ENCODE data around the gene AKR1B1.
"Not testable (repeated sequence)": the region's sequence is repeated elsewhere in the genome, so short reads cannot be mapped to it uniquely, and the experiment has no call there.

Gene AKR1B1

GRCh38 chr7:134458806-134459698 lies at the start of gene AKR1B1:
TSS of gene AKR1B1 (minus strand) at chr7:134459100. CDS start at chr7:134459062, 38 bp downstream.
- peak; percentile 61 to 67 for DNase-seq (ENCODE audit: low read depth in 2 of 2)

GRCh38 chr7:134505856-134506255 lies 47.0 kb upstream of the AKR1B1 start:
- no peak for DNase-seq (ENCODE audit: low read depth in 2 of 2)

DNA sequence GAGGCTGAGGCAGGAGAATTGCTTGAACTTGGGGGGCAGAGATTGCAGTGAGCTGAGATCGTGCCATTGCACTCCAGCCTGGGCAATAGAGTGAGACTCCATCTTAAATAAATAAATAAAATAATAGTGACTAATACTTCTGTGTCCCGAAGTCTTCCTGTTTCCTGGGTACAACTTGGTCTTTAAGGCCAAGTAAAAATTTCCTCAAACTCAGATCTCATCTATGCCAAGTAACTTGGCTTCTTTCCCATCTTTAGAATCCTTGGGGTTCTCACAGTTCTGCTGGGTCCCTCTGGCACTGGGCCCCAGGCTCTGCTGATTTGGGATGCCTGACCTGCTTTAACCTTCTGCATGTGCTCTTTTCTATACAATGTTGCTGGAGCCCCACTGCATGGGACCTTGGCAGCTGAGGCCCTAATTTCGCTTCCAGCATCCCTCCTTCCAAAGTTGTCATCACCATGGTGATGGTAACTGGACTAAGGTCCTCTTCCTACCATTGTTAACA lies 45.8 kb upstream of the AKR1B1 start:
- DNase-seq (ENCODE audit: low read depth in 2 of 2), result no peak

- DNase-seq (ENCODE audit: low read depth in 2 of 2), result no peak
Measured at GRCh38 chr7:134502463-134503371, 43.8 kb upstream of the AKR1B1 start.

- no peak for DNase-seq (ENCODE audit: low read depth in 2 of 2)
Measured at GRCh38 chr7:134500982-134501381, 42.1 kb upstream of the AKR1B1 start.

GRCh38 chr7:134500406-134500805 lies 41.5 kb upstream of the AKR1B1 start:
- DNase-seq (ENCODE audit: low read depth in 2 of 2), result no peak

DNA sequence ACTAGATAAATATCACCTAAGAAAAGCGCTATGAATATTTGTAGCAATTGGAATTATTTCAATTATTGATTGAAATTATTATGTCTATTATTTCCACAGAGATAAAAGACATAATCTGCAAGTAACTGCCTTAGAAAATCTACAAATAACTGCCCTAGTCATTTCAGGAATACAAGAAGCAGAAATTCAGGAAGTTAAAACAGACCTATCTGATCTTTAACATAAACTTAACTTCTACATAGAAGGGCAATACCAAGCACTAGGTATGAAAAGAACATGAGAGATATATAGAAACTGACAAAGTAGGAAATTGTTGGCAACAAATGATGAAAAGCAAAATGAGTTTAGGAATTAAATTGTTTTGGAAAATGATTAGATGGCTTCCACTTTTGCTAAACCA lies 36.6 kb upstream of the AKR1B1 start:
- DNase-seq (ENCODE audit: low read depth in 2 of 2), result no peak

- no peak for DNase-seq (ENCODE audit: low read depth in 2 of 2)
Measured at GRCh38 chr7:134493091-134493490, 34.2 kb upstream of the AKR1B1 start.

DNA sequence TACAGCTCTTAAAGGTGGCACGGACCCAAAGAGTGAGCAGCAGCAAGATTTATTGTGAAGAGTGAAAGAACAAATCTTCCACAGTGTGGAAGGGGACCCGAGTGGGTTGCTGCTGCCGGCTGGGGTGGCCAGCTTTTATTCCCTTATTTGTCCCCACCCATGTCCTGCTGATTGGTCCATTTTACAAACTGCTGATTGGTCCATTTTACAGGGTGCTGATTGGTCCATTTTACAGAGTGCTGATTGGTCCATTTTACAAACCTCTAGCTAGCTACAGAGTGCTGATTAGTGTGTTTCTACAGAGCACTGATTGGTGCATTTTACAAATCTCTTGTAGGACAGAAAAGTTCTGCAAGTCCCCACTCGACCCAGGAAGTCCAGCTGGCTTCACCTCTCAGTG lies 28.8 kb upstream of the AKR1B1 start:
- DNase-seq (ENCODE audit: low read depth in 2 of 2), result not testable (repeated sequence)

GRCh38 chr7:134485203-134485602 lies 26.3 kb upstream of the AKR1B1 start:
- no peak for DNase-seq (ENCODE audit: low read depth in 2 of 2)

- DNase-seq (ENCODE audit: low read depth in 2 of 2), result no peak
Measured at GRCh38 chr7:134483296-134483695, 24.4 kb upstream of the AKR1B1 start.

GRCh38 chr7:134482858-134483257 lies 24.0 kb upstream of the AKR1B1 start:
- DNase-seq (ENCODE audit: low read depth in 2 of 2), result no peak

GRCh38 chr7:134481167-134481566 lies 22.3 kb upstream of the AKR1B1 start:
- no peak for DNase-seq (ENCODE audit: low read depth in 2 of 2)

- DNase-seq (ENCODE audit: low read depth in 2 of 2), result no peak
Measured at GRCh38 chr7:134480730-134481129, 21.8 kb upstream of the AKR1B1 start.

DNA sequence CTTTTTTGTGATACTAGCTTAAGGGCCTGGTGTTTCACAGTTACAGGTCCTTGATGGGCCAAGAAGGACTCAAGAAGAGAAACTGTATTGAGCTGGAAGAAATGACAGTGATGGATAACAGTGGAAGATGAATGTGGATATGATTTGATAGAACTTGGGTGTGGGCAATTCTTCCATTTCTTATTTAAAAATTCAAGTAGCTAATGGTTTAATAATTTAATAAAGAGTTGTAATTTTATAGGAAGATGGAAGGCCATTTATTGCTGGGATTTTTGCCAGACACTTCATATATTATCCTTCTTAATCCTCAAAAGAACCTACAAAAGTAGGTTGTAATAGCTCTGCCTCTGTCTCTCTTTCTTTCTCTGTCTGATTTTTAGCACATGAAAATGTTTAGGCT lies 21.3 kb upstream of the AKR1B1 start:
- no peak for DNase-seq (ENCODE audit: low read depth in 2 of 2)

DNA sequence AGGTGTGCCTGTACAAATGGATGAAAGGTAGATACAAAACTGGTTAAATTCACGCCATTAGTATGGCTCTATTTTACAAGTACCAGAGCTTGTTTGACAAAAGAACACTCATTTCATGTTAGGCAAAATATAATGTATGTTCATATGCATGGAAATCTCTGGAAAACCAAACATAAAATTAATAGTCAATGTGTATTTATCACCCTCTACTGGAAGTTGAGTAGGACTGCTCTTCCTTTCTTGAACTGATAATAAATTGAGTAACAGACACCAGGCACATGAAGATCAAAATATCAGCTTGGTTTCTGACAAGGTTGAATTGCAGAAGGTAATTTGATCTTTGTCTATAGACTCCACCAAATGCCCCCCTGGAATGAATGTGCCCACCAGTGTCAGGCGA lies 19.8 kb upstream of the AKR1B1 start:
- no peak for DNase-seq (ENCODE audit: low read depth in 2 of 2)

- no peak for DNase-seq (ENCODE audit: low read depth in 2 of 2)
Measured at GRCh38 chr7:134477954-134478353, 19.1 kb upstream of the AKR1B1 start.

GRCh38 chr7:134476044-134476443 lies 17.1 kb upstream of the AKR1B1 start:
- no peak for DNase-seq (ENCODE audit: low read depth in 2 of 2)

GRCh38 chr7:134474828-134475227 lies 15.9 kb upstream of the AKR1B1 start:
- no peak for DNase-seq (ENCODE audit: low read depth in 2 of 2)

GRCh38 chr7:134473861-134474291 lies 15.0 kb upstream of the AKR1B1 start:
- DNase-seq (ENCODE audit: low read depth in 2 of 2), result no peak

GRCh38 chr7:134472572-134473244 lies 13.8 kb upstream of the AKR1B1 start:
- no peak for DNase-seq (ENCODE audit: low read depth in 2 of 2)

DNA sequence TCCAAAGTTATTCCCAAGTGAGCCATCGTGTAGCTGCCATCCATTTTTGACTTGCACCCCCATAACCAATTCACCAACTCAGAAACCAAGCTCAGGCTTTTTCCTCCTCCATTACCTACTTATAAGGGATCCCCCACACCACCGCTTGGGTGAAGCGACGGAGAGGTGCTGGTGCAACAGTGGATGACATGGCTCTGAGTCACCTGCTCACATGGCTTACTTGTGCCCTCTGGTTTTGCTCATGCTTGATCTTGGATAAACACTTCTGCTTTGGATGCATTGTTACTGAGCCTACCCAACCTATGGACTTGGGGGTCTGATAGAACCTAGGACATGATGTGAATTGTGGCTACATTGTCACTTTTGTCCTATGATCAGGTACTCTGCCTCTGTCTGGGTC lies 12.0 kb upstream of the AKR1B1 start:
- no peak for DNase-seq (ENCODE audit: low read depth in 2 of 2)

Measured in stimulated activated CD4-positive, alpha-beta T cell treated with anti-CD3 and anti-CD28 coated beads, Interleukin-1b, Interleukin-23, amount 100 ng/mL, for 1 hour (primary cell).